CD14-positive monocyte (primary cell): ENCODE data around the gene MLIP. TPM values are rescaled to one million over a fixed set of nuclear protein-coding genes. Genes with fewer than 3 reads are reported as not detected.
"Not testable (repeated sequence)": the region's sequence is repeated elsewhere in the genome, so short reads cannot be mapped to it uniquely, and the experiment has no call there.

ENCODE experiments used
- DNase-seq, 3 donors: peaks; one replicate each; pipeline ENCODE4 v3.0.0-alpha.2; 2011 to 2022
- H2AFZ ChIP-seq: 2 replicates; pipeline ENCODE4 v1.6.0; 2012; ENCODE audit warnings: mild to moderate bottlenecking, low read depth, low read length, inconsistent platforms; ENCODE audit not compliant: insufficient read depth, poor library complexity, severe bottlenecking
- H3K27ac ChIP-seq, 2 donors: 1 replicate in 1 of 2; 2 replicates in 1 of 2; pipeline ENCODE4 v1.5.1; 2012 to 2013; ENCODE audit warnings: low read length in 2 of 2, control low read depth in 1 of 2, inconsistent platforms in 1 of 2, low read depth in 1 of 2, mild to moderate bottlenecking in 1 of 2
- H3K27me3 ChIP-seq, 2 donors: one replicate each; pipeline versions ENCODE4 v1.6.0 to v1.6.1; 2011 to 2013; ENCODE audit warnings: low read length in 2 of 2; ENCODE audit not compliant: control insufficient read depth in 2 of 2, insufficient read depth in 2 of 2
- H3K36me3 ChIP-seq, 2 donors: replicated peaks in 1 of 2; 1 replicate in 1 of 2; 2 replicates in 1 of 2; pipeline versions ENCODE4 v1.5.1 to v1.6.1; 2012 to 2013; ENCODE audit warnings: low read length in 2 of 2, control low read depth in 1 of 2, inconsistent platforms in 1 of 2, mild to moderate bottlenecking in 1 of 2; ENCODE audit not compliant: insufficient read depth in 2 of 2, control insufficient read depth in 1 of 2
- H3K4me1 ChIP-seq, 2 donors: 1 replicate in 1 of 2; 2 replicates in 1 of 2; pipeline versions ENCODE4 v1.5.1 to v1.6.1; 2012 to 2013; ENCODE audit warnings: low read length in 2 of 2, control low read depth in 1 of 2, inconsistent platforms in 1 of 2, mild to moderate bottlenecking in 1 of 2, moderate library complexity in 1 of 2; ENCODE audit not compliant: insufficient read depth in 2 of 2, control insufficient read depth in 1 of 2
- H3K4me2 ChIP-seq: replicated peaks from 2 replicates; pipeline ENCODE3; 2012; ENCODE audit warnings: low read length, moderate library complexity, mild to moderate bottlenecking; ENCODE audit not compliant: poor library complexity, severe bottlenecking; ENCODE audit errors: extremely low read depth
- H3K4me3 ChIP-seq, 3 experiments: fragments of 200-600 bp in 1 of 3; sonication (generic) in 1 of 3; replicated peaks in 1 of 3; 1 replicate in 2 of 3; 2 replicates in 1 of 3; pipeline ENCODE4 v1.5.1; 2011 to 2013; ENCODE audit warnings: low read length in 3 of 3, mild to moderate bottlenecking in 3 of 3, control low read depth in 2 of 3, low read depth in 2 of 3, inconsistent platforms in 1 of 3, moderate library complexity in 1 of 3
- H3K79me2 ChIP-seq: 2 replicates; pipeline ENCODE4 v1.6.0; 2012; ENCODE audit warnings: mild to moderate bottlenecking, control low read depth, inconsistent platforms, low read length, moderate library complexity; ENCODE audit not compliant: insufficient read depth
- H3K9ac ChIP-seq: 2 replicates; pipeline ENCODE4 v1.6.0; 2017; ENCODE audit warnings: low read length, mild to moderate bottlenecking; ENCODE audit not compliant: insufficient read depth, poor library complexity, severe bottlenecking
- H3K9me3 ChIP-seq, 2 donors: replicated peaks in 1 of 2; 1 replicate in 1 of 2; 2 replicates in 1 of 2; pipeline versions ENCODE4 v1.5.1 to v1.6.1; 2012 to 2013; ENCODE audit warnings: low read length in 2 of 2, control low read depth in 1 of 2; ENCODE audit not compliant: control insufficient read depth in 1 of 2, insufficient read depth in 1 of 2
- H4K20me1 ChIP-seq: 2 replicates; pipeline ENCODE4 v1.6.0; 2012; ENCODE audit warnings: mild to moderate bottlenecking, low read length, control low read depth, moderate library complexity; ENCODE audit not compliant: insufficient read depth
- H3K27ac Mint-ChIP-seq, 7 donors: one replicate each; pipeline ENCODE4 v1.8.0; 2020; ENCODE audit warnings: mild to moderate bottlenecking in 7 of 7, mixed read lengths in 7 of 7, moderate library complexity in 6 of 7, inconsistent platforms in 2 of 7
- H3K27me3 Mint-ChIP-seq, 3 donors: one replicate each; pipeline ENCODE4 v1.8.0; 2021 to 2022; ENCODE audit warnings: low read depth in 3 of 3, mild to moderate bottlenecking in 3 of 3, mixed read lengths in 3 of 3, moderate library complexity in 3 of 3, inconsistent platforms in 1 of 3
- H3K36me3 Mint-ChIP-seq, 2 donors: one replicate each; pipeline ENCODE4 v1.8.0; 2020; ENCODE audit warnings: mixed read lengths in 2 of 2, inconsistent platforms in 1 of 2, mild to moderate bottlenecking in 1 of 2
- H3K4me1 Mint-ChIP-seq: one replicate; pipeline ENCODE4 v1.8.0; 2020; ENCODE audit warnings: mild to moderate bottlenecking, mixed read lengths
- H3K4me3 Mint-ChIP-seq, 2 donors: one replicate each; pipeline ENCODE4 v1.8.0; 2020; ENCODE audit warnings: mild to moderate bottlenecking in 2 of 2, mixed read lengths in 2 of 2, moderate library complexity in 1 of 2
- H3K9me3 Mint-ChIP-seq, 7 donors: one replicate each; pipeline ENCODE4 v1.8.0; 2020 to 2022; ENCODE audit warnings: mixed read lengths in 7 of 7, mild to moderate bottlenecking in 6 of 7, moderate library complexity in 6 of 7, inconsistent platforms in 2 of 7
- WGBS: methylation state at CpG from one replicate; pipeline ENCODE4 v1.1.5; 2013; ENCODE audit warnings: missing lambda C conversion rate; ENCODE audit not compliant: insufficient coverage; 5-methylcytosine and 5-hydroxymethylcytosine counted together
- intact Hi-C, 2 donors: fragments of 100-400 bp; cut with micrococcal nuclease; formaldehyde crosslinking; loops; one replicate each; pipeline versions ENCODE4 v1.15.0 to v1.15.1; 2023
- polyA plus RNA-seq, 3 donors: library from polyadenylated mRNA; depleted of rRNA in 1 of 3; unstranded in 2 of 3; stranded (reverse) in 1 of 3; fragments of 300-500 nt in 2 of 3; fragments of >200 nt in 1 of 3; fragmentation: Illumina TruSeq in 2 of 3; gene quantifications; 1 replicate in 2 of 3; 2 replicates in 1 of 3; pipeline ENCODE4 v1.2.3, GENCODE V29; 2012 to 2021
- TF ChIP-seq, protein P1 (sequence below): fragments of 200-600 bp; IDR thresholded peaks from one replicate; pipeline ENCODE4 v1.8.0; 2022; ENCODE audit warnings: antibody characterized with exemption, mild to moderate bottlenecking

The MLIP gene
- polyA plus RNA-seq, 3 donors = not detected

- intact Hi-C loops = no loop called here
- 95% methylated on average over 8 of the region's 13 CpGs for WGBS
Observed at GRCh38 chr6:54074578-54075195, 36.6 kb upstream of the MLIP start.

GRCh38 chr6:54076159-54076789 is 35.0 kb upstream of the MLIP start:
- TF ChIP-seq, protein P1, sequence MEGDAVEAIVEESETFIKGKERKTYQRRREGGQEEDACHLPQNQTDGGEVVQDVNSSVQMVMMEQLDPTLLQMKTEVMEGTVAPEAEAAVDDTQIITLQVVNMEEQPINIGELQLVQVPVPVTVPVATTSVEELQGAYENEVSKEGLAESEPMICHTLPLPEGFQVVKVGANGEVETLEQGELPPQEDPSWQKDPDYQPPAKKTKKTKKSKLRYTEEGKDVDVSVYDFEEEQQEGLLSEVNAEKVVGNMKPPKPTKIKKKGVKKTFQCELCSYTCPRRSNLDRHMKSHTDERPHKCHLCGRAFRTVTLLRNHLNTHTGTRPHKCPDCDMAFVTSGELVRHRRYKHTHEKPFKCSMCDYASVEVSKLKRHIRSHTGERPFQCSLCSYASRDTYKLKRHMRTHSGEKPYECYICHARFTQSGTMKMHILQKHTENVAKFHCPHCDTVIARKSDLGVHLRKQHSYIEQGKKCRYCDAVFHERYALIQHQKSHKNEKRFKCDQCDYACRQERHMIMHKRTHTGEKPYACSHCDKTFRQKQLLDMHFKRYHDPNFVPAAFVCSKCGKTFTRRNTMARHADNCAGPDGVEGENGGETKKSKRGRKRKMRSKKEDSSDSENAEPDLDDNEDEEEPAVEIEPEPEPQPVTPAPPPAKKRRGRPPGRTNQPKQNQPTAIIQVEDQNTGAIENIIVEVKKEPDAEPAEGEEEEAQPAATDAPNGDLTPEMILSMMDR = no peak
- intact Hi-C loops = no loop called here
- no peaks in the 10 kb centered on the region for H3K36me3 ChIP-seq
- no peaks in the 10 kb centered on the region for H3K4me1 Mint-ChIP-seq
- no peak for DNase-seq
- no peak overlapping the region for H2AFZ ChIP-seq
- no peaks in the 10 kb centered on the region for H3K9me3 ChIP-seq
- no peaks in the 10 kb centered on the region for H3K79me2 ChIP-seq
- no peaks in the 10 kb centered on the region for H3K36me3 Mint-ChIP-seq
- H3K9ac ChIP-seq = no peak overlapping the region
- no peaks in the 10 kb centered on the region for H3K27me3 ChIP-seq
- H3K4me1 ChIP-seq = no peaks in the 10 kb centered on the region
- WGBS = no CpG with 5 or more reads among the region's 2 CpGs
- H3K27ac ChIP-seq = no peak overlapping the region
- no peak overlapping the region for H3K4me3 Mint-ChIP-seq
- H3K27me3 Mint-ChIP-seq = peaks cover 0 to 4% (median 0%) of the 10 kb centered on the region in 3 donors
- H3K9me3 Mint-ChIP-seq = peaks cover 0 to 3% (median 0%) of the 10 kb centered on the region in 7 donors
- no peak overlapping the region for H3K4me3 ChIP-seq
- H4K20me1 ChIP-seq = no peaks in the 10 kb centered on the region
- H3K27ac Mint-ChIP-seq = no peak overlapping the region
- no peak overlapping the region for H3K4me2 ChIP-seq

More at GRCh38 chr6:54074578-54075195, 36.6 kb upstream of the MLIP start:
- Mint-ChIP-seq H3K27ac (no peak overlapping the region), H3K4me1 (no peaks in the 10 kb centered on the region), H3K9me3 (peaks cover 0 to 2% (median 0%) of the 10 kb centered on the region in 7 donors), H3K4me3 (no peak overlapping the region), H3K36me3 (no peaks in the 10 kb centered on the region), H3K27me3 (peaks cover 0 to 4% (median 0%) of the 10 kb centered on the region in 3 donors)
- Histone ChIP-seq H3K4me3 (no peak overlapping the region), H3K36me3 (no peaks in the 10 kb centered on the region), H3K9ac (no peak overlapping the region), H3K79me2 (no peaks in the 10 kb centered on the region), H3K27me3 (no peaks in the 10 kb centered on the region), H3K9me3 (no peaks in the 10 kb centered on the region), H4K20me1 (no peaks in the 10 kb centered on the region), H3K4me2 (no peak overlapping the region), H3K27ac (no peak overlapping the region), H3K4me1 (no peaks in the 10 kb centered on the region), H2AFZ (no peak overlapping the region)
- DNase-seq = no peak
- TF ChIP-seq, protein P1 = no peak

- H3K9me3 Mint-ChIP-seq = not testable (repeated sequence)
Observed at GRCh38 chr6:54081499-54081898, 29.7 kb upstream of the MLIP start.

More at GRCh38 chr6:54081499-54081898, 29.7 kb upstream of the MLIP start:
- H3K4me1 Mint-ChIP-seq, intact Hi-C loops, H4K20me1 ChIP-seq, H2AFZ ChIP-seq, H3K36me3 Mint-ChIP-seq, H3K4me1 ChIP-seq, DNase-seq, H3K27me3 ChIP-seq, H3K79me2 ChIP-seq, H3K4me3 ChIP-seq, H3K27me3 Mint-ChIP-seq, H3K4me2 ChIP-seq, H3K4me3 Mint-ChIP-seq, H3K27ac Mint-ChIP-seq, H3K36me3 ChIP-seq, H3K27ac ChIP-seq, H3K9ac ChIP-seq, H3K9me3 ChIP-seq: not testable (repeated sequence)
- WGBS = 95% methylated on average over 8 of the region's 13 CpGs
